Frontal cortex (tissue), 4 donors: ENCODE data around the gene EFEMP2. TPM values are rescaled to one million over a fixed set of nuclear protein-coding genes. Genes with fewer than 3 reads are reported as not detected.
A peak's percentile ranks its signal among the peaks of the same experiment; 100 is the strongest.

Source experiments
- DNase-seq, 2 donors: peaks; one replicate each; pipeline ENCODE4 v3.0.0; 2012; ENCODE audit warnings: low spot score in 2 of 2
- FAIRE-seq: peaks from 2 replicates; lab custom pipeline; 2012; peaks lifted over from hg19 to GRCh38; lab: Jason Lieb, UNC
- total RNA-seq: library from RNA; depleted of rRNA; stranded (reverse); fragments of >200 nt; gene quantifications from one replicate; pipeline ENCODE4 v1.2.3, GENCODE V29; 2014
- donor health status: control.
- donor health status: control.
- donor health status: control.

The EFEMP2 gene
- total RNA-seq, 1 donor from 2014 or later, result 13.0 TPM

DNA sequence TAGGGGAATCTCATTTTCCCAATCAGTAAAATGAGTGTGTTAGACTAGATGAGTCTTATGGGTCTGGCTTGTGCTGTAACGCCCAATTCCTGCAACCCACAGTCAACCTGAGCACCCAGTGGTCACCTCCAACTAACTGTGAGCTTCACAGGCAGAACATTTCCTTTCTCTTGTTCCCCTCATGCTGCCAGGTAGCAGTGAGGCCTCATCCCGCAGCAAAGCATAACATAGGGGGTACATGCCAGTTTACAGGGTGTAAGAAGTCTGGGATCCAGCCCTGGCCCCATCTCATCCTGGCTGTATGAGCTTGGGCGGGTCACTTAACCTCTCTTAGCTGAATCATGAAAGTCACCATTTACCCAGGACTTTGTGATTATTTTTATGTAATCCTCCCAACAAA, 3.7 kb downstream of the EFEMP2 start:
- FAIRE-seq, result no peak

DNA sequence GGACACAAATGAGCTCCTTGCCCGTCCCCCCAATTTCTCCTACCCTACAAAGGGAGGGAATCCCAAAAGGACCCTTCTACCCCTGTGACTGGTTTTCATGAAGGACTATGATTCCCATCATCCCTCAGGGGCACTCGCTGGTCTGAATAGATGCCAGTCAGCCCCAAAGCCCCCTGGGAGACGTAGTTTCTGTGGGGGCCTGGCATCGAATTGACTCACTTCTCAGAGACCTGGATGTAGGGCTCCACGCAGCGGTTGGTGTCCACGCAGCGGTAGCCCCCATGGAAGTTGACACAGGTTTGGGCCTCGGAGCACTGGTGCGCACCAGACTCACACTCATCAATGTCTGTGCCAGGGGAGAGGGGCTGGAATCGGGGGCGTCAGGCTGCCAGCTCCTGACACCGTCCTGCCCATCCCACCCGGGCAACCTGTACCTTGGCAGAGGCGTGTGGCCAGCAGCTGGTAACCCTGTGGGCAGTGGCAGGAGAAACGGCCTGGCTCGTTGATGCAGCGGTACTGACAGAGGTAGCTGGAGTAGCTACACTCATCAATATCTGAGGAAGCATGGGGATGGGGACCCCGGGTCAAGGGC, 4.4 kb downstream of the EFEMP2 start:
- FAIRE-seq (no peak), DNase-seq (peak in 1 of 2 donors; percentile 48)

More for the DNA sequence above, 3.7 kb downstream of the EFEMP2 start:
- DNase-seq, result no peak

DNA sequence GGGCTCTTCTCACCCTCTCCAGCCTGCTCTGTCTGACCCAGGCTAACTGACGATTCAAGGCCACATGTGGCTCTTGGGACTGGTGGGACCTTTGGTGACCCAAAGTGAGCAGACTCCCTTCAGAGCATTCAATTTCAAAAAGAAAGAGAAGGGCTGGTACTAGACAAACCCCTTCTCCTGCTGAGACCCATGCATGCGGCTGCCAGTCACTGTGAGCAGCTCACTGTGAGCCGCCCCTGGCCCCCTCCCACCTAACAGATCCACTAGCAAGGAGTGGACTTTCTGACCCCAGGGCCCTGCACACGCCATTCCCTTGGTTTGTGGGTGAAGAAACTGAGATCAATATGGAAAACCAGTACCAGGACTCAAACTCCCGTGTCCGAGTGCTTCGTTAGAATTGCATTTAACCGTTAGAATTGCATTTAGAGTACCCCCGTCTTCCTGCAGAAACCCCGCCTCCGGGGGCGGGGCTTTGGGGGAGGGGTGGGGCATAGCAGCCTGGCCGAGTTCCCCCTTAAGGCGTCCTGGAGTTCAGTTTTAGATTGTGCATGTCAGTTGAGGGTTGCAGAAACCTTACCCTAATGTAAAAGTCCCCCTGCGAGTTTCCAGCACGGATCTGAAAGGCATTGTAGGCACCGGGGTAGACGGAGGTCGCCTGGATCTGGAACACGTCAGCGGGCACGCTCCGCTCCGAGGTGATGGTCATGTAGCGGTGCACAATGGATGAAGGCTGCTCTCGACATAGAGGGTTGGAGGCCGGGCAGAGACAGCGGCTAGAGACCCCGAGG, 5.1 kb downstream of the EFEMP2 start:
- FAIRE-seq (no peak), DNase-seq (no peak)

DNA sequence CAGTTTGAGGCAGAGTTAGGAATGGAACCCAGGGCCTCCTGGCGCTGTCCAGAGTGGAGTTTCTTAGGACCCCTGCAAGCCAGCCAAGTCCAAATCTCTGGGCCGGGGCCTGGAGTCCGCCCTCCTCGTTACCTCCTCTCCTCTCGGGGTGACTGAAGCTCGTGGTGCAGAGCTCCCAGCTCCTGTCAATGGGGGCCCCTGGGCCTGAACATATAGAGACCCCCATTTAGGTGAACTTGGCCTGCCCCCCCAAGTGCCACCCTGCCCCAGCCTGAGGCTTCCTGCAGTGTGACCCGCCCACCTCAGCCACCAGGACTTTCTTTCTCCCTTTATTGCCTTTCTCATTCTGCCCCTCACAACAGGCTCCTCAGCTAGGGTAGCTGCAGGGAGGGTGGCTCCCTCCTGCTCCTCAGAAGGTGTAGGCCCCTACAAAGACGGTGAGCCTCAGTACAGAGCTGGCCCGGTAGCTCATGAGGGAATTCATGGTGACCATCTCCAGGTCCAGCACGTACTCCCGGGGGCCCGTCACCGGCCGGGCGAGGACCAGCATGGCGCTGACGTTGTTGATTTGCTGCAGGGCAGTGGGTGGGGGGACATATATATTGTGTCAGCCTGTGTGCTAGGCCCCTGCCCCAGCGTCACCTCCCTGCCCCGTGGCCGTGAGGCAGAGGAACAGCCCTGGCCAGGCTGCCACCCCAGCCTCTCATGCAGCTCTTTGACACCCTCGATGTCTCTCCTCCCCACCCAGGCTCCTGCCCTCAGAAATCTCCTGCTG, 5.9 kb downstream of the EFEMP2 start:
- FAIRE-seq, result no peak
- no peak for DNase-seq

DNA sequence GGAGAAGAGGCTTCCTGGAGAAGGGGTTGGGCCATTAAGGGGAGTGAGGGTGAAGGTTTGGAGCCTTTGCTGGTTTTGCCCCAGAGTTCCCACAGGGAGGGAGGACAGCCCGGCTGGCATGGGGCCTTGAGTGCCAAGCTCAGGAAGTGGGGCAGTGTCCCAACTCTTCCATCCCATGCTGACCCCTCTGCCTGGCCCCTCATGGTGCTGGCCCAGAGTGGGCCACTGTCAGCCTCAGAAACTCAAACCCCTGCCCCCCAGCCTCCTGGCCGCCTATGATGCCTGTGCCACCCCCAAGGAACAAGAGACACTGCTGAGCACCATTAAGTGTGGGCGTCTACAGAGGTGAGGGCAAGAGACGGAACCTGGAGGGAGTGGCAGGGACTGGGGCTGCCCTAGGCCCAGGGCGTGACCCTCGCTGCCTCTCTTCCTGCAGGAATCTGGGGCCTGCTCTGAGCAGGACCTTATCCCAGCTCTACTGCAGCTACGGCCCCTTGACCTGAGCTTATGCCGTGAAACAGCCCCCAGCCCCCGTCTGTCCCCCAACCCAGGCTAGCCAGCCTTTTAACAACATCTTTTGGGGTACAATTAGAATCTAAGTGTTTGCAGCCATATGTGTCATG, 6.9 kb downstream of the EFEMP2 start:
- DNase-seq (no peak), FAIRE-seq (no peak)

DNA sequence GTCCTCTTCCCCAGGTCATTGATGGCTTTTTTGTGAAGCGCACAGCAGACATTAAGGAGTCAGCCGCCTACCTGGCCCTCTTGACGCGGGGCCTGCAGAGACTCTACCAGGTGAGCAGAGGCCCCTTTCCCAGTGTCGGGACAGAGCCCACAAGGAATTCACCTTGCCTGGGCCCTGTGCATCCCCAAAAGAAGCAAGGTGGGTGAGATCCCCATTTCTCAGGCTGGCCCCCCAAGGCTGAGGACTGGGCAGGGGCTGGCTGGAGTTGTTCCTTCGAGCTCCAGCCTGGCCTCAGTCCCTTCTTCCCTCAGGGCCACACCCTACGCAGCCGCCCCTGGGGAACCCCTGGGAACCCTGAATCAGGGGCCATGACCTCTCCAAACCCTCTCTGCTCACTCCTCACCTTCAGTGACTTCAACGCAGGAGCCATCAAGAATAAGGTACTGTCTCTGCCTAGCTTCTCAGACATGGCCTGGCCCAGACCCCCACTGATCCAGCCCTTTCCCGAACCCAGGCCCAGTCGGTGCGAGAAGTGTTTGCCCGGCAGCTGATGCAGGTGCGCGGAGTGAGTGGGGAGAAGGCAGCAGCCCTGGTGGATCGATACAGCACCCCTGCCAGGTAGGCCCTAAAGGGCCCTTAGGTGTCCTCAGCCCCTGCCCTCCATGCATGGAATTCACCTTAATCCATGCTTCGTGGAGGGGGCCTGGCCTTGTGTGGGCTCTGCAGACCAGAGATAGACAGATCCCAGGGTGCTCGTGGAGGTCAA, 7.7 kb downstream of the EFEMP2 start:
- DNase-seq (no peak), FAIRE-seq (no peak)

DNA sequence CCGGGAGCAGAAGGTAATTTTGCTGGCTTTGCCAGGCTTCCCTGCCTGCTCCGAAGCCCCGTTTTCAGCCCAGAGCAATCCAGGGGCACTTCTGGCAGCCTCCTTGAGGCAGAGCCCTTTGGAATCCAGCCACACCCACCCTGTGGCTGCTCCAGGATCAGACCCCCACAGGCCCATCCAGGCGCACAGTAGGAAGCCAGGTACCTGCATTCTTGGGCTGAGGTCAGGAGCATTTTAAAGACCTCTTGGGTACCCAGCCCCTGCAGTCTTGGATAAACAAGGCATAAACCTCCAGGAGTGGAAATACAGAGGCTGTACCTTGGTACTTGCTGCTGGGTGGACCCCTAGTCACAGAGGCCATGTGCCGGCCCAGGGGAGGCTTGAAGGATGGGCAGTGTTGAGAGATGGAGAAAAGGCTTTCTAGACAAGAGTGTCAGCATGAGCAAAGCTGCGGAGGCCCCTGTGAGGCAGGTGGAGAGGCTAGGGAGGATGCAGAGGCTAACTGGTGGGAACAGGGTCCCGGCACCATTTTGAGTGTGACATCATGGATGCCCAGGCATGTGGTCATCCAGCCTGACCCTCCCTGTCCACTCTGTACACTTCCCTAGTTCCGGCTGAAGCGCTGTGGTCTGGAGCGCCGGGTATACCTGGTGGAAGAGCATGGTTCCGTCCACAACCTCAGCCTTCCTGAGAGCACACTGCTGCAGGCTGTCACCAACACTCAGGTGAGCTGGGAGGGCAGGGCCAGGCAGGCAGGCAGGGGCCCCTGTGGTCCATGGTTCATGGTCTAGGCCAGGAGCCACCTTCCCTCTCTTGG, 8.5 kb downstream of the EFEMP2 start:
- no peak for DNase-seq
- FAIRE-seq, result no peak

DNA sequence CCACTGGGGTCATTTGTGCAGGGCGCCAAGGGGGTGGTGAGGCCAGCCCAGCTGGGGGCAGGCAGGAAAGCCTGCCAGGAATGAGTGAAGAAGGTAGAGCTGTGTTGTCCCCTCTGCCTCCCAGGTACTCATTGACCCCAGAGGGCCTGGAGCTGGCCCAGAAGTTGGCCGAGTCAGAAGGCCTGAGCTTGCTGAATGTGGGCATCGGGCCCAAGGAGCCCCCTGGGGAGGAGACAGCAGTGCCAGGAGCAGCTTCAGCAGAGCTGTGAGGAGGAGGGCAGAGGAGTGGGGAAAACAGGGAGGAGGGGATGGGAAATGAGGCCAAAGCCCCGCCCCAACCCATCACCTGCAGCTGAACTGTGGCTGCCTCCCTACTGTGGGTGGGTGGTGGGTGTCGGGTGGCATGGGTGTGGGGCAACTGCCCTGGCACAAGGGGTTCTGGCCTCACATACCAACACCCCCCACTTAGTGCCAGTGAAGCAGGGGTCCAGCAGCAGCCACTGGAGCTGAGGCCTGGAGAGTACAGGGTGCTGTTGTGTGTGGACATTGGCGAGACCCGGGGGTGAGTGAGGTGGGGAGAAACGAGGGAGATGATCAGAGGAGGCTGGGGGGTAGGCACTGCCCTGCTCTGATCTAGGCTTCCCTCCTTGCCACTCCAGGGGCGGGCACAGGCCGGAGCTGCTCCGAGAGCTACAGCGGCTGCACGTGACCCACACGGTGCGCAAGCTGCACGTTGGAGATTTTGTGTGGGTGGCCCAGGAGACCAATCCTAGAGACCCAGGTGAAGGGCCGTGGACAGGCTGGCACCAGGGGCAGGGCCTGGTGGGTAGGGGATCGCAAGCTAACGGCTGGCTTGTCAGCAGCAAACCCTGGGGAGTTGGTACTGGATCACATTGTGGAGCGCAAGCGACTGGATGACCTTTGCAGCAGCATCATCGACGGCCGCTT, 9.4 kb downstream of the EFEMP2 start:
- FAIRE-seq (no peak), DNase-seq (no peak)

DNA sequence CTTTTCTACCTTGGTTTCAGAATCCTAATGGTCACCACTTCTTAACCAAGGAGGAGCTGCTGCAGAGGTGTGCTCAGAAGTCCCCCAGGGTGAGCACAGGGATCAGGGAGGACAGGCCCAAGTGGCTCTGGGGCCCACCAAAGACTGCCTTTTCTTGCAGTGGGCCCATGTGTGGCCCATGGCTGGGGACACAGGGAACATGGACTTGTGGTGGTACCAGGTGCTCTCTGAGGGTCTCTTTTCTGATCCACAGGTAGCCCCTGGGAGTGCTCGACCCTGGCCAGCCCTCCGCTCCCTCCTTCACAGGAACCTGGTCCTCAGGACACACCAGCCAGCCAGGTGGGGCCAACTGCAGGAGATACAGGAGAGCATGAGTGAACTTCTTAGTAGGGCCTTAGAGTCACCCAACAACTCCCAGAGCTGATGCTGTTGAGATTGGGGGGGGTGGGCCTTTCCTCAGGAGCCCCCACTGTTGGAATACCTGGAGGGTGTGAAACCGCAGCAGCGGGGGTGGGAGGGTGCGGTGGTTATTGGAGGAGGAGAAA, 10.3 kb downstream of the EFEMP2 start:
- FAIRE-seq (no peak), DNase-seq (no peak)

DNA sequence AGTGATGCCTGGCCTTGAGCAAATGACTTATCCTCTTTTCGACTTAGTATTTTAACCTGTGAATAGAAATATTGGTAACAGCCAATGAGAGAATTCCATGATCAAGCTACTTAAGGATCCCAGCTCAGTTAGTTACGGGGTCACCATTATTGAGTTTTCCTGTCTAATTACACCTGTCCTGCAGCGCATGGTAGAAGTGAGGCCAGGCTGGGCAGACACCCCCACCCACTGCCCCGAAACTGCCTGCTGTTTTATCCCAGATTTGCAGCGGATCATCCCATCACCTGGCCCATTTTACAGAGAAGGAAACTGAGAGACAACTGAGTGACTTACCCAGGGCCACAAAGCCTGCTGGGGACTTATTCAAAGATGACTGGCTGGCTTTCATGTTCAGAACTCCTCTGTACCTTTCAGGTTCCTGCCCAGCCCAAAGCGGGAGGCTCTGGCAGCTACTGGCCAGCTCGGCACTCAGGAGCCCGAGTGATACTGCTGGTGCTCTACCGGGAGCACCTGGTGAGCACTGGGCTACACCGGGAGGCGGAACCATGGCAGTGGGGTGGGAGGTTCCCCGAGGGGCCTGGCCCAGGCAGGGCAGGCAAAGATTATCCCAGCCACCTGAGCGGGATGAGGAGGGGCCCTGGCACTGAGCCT, 10.9 kb downstream of the EFEMP2 start:
- FAIRE-seq (no peak), DNase-seq (no peak)

DNA sequence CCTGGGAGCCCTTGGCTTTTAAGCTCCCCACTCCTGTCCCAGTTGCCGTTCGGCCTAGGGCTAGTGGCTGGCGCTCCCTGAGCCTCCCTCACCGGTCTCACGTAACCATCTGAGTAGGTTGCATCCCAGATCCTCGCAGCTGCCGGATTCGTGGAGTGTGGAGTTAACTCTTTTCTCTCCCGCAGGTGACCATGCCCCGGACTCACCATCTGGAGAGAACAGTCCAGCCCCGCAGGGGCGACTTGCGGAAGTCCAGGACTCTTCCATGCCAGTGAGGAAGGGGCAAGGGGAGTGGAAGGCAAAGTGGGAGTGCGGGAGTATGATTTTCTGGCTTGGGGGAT, 11.5 kb downstream of the EFEMP2 start:
- FAIRE-seq, result no peak
- no peak for DNase-seq

DNA sequence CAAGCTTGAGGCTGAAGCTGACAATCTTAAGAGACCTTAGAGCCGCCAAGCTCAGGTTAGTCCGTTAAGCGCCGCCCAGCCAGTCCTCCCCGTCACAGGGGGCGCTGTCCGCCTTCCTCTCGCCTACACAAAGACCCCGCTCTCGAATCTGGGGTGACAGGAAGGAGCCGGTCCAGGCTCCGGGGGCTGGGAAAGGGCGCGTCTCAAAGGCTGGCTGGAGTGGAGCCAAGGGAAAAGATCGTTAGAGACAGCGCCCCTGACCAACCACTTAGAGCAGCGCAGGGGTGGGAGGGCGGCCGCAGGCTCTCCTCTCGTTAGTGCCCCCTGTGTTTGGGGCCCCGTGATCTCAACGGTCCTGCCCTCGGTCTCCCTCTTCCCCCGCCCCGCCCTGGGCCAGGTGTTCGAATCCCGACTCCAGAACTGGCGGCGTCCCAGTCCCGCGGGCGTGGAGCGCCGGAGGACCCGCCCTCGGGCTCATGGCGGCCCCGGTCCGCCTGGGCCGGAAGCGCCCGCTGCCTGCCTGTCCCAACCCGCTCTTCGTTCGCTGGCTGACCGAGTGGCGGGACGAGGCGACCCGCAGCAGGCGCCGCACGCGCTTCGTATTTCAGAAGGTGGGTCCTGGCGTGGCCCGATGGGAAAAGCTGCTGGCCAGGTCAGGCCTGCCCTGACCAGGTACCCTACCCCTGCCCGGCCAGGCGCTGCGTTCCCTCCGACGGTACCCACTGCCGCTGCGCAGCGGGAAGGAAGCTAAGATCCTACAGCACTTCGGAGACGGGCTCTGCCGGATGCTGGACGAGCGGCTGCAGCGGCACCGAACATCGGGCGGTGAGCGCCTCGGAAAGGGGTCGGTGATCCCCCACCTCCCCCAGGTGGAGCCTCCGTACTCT, 12.1 kb downstream of the EFEMP2 start, which contains the start of gene MUS81:
Gene MUS81, plus strand, starts transcription at position 156 of the 887 bp plus-strand sequence. Its CDS starts 321 bp downstream, at position 477.
- FAIRE-seq, result no peak
- DNase-seq, result peak; percentile 91 to 93

DNA sequence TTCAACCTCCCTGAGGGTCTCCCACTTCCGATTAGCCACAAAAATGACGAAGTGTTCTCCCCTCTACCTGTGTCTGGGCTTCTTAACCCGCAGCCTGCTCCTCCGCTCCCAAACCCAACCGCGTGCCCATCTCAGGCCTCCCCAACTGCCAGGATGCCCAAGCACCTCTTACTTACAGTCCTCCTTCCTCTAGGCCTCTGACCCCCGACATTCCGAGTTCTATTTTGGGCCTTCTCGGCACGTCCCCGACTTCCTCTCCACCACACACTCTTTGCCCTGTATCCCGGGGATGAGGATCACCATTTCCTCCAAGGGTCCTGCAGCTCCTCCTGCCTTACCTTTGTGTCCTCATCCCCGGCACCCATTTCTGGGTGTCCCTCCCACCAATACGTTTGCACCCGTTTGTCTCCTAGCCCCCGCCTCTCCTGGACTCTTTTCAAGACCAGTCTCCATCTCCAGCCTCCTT, 12.8 kb downstream of the EFEMP2 start:
- DNase-seq (peak in 1 of 2 donors; percentile 55), FAIRE-seq (no peak)

DNA sequence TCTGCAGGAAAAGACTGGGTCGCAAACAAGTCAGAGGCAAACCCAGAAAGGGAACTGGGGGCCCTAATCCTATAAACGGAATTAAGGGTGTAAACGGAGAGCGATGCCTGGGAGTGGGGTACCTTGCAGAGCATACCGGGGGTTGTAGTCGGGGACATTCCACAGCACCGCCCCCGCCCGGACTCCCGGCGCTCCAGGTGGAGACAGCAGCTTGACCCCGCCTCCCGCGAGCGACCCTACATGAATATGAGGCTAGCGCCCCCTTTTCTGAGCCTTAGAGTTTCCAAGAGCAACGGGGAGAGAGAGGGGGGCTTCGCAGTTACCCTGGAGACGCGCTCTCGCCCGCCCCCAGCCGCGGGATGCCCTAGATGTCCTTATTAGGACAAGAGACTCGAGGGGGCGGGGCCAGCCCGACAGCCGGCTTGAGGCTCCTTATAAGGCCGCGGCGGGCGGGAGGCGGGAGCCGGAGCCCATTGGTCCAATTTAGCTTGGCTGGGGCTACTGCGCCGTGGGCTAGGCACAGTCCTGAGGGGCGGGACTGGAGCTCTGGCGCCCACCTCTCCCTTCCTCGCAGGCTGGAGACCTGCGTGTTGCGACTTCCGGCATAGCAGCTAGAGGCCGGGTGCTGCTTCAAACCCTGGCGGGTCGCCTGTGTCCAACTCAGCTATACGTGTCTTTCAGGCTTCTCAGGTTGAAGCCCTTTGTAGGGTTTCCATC, 13.3 kb downstream of the EFEMP2 start:
- no peak for FAIRE-seq

DNA sequence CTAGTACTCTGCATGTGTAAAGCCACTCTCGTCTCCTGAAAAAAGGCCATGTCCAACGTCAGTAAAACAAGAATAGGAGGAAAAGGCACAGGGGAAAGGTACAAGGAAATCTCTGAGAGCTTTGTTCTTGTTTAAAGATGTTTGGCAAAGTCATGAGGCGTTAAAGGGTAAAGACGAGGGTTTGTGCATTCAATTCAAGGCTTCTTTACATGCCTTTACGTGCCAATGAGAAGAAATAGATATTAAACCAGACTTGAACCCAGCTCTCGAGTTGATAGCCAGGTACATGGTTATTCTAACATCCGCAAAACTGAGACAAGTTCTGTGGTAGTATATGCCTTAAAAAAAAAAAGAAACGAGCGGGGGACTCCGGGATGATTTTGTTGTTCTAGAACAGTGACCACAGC, 13.9 kb downstream of the EFEMP2 start:
- FAIRE-seq, result no peak
- no peak for DNase-seq

More for the DNA sequence above, 13.3 kb downstream of the EFEMP2 start:
- peak; percentile 94 for DNase-seq
